Measurements from ENCODE around the gene FMO1. TPM values are rescaled to one million over a fixed set of nuclear protein-coding genes. Genes with fewer than 3 reads are reported as not detected.
A peak's percentile ranks its signal among the peaks of the same experiment; 100 is the strongest.

The FMO1 gene
- total RNA-seq, 1 donor from 2014 or later: not detected

- Histone ChIP-seq H3K4me1 (no peaks in the 10 kb centered on the region), H3K36me3 (no peaks in the 10 kb centered on the region), H3K27me3 (no peaks in the 10 kb centered on the region), H3K27ac (no peak overlapping the region), H3K9me3 (peaks cover 4 to 20% of the 10 kb centered on the region in 2 donors), H3K4me3 (no peak overlapping the region)
- no peak for TF ChIP-seq CTCF (IDR thresholded peaks at IDR 0.05)
- intact Hi-C loops (cut with DNase I): no loop called here
- no peak for DNase-seq (ENCODE audit: low spot score in 2 of 2)
Measured at GRCh38 chr1:171298696-171299095, 50.4 kb downstream of the FMO1 start.

- DNase-seq (ENCODE audit: low spot score in 2 of 2): no peak
- Histone ChIP-seq H3K4me1 (no peaks in the 10 kb centered on the region), H3K27ac (no peak overlapping the region), H3K27me3 (no peaks in the 10 kb centered on the region), H3K36me3 (no peaks in the 10 kb centered on the region), H3K9me3 (peaks cover 4 to 20% of the 10 kb centered on the region in 2 donors), H3K4me3 (no peak overlapping the region)
- TF ChIP-seq CTCF (IDR thresholded peaks at IDR 0.05): no peak
- intact Hi-C loops (cut with DNase I): no loop called here
Measured at GRCh38 chr1:171299342-171299741, 51.0 kb downstream of the FMO1 start.

GRCh38 chr1:171300401-171300800 is 52.1 kb downstream of the FMO1 start:
- intact Hi-C loops (cut with DNase I): no loop called here

GRCh38 chr1:171310661-171311087 is 62.4 kb downstream of the FMO1 start:
- H3K4me1 ChIP-seq: peaks cover 2 to 19% of the 10 kb centered on the region in 2 donors
- H3K4me3 ChIP-seq: no peak overlapping the region
- H3K27me3 ChIP-seq: no peaks in the 10 kb centered on the region
- intact Hi-C loops (cut with DNase I): loop anchor here (5.0 kb wide), 2 partner anchors 118 to 168 kb away; no protein-coding TSS in a partner anchor
- no peak overlapping the region for H3K27ac ChIP-seq
- H3K9me3 ChIP-seq: no peaks in the 10 kb centered on the region
- TF ChIP-seq CTCF (IDR thresholded peaks at IDR 0.05): no peak
- no peak for DNase-seq (ENCODE audit: low spot score in 2 of 2)
- H3K36me3 ChIP-seq: no peaks in the 10 kb centered on the region

More at GRCh38 chr1:171300401-171300800, 52.1 kb downstream of the FMO1 start:
- Histone ChIP-seq H3K4me3 (no peak overlapping the region), H3K27ac (no peak overlapping the region), H3K4me1 (no peaks in the 10 kb centered on the region), H3K27me3 (no peaks in the 10 kb centered on the region), H3K9me3 (peaks cover 4 to 20% of the 10 kb centered on the region in 2 donors), H3K36me3 (no peaks in the 10 kb centered on the region)
- no peak for DNase-seq (ENCODE audit: low spot score in 2 of 2)
- TF ChIP-seq CTCF (IDR thresholded peaks at IDR 0.05): no peak

GRCh38 chr1:171311771-171312558 is 63.7 kb downstream of the FMO1 start:
- H3K9me3 ChIP-seq: no peaks in the 10 kb centered on the region
- H3K36me3 ChIP-seq: no peaks in the 10 kb centered on the region
- no peaks in the 10 kb centered on the region for H3K27me3 ChIP-seq
- no peak overlapping the region for H3K4me3 ChIP-seq
- TF ChIP-seq CTCF (IDR thresholded peaks at IDR 0.05): no peak
- no peak for DNase-seq (ENCODE audit: low spot score in 2 of 2)
- intact Hi-C loops (cut with DNase I): loop anchor here (2.0 to 5.0 kb wide), 4 partner anchors 67 to 345 kb away; no protein-coding TSS in a partner anchor
- H3K27ac ChIP-seq: peak overlapping the region; percentile 87
- H3K4me1 ChIP-seq: peaks cover 2 to 23% of the 10 kb centered on the region in 2 donors

All from ascending aorta (tissue), 2 donors.